Upper lobe of left lung (tissue), 4 donors: ENCODE measurements around the gene PCCA.

Experiments used
- EP300 ChIP-seq, 4 donors: sonication (generic); formaldehyde crosslinking; IDR thresholded peaks; one replicate each; pipeline ENCODE4 v1.5.1; 2017; ENCODE audit warnings: antibody characterized with exemption in 4 of 4, control low read depth in 2 of 4
- POLR2A ChIP-seq, 4 donors: fragments of 450-650 bp; IDR thresholded peaks; one replicate each; pipeline ENCODE4 v1.5.1; 2016 to 2017; ENCODE audit warnings: antibody characterized with exemption in 4 of 4, mild to moderate bottlenecking in 2 of 4
- POLR2AphosphoS5 ChIP-seq, 2 donors: sonication (generic); formaldehyde crosslinking; IDR thresholded peaks; one replicate each; pipeline ENCODE4 v1.5.1; 2017; ENCODE audit warnings: antibody characterized with exemption in 2 of 2
- TF ChIP-seq, protein P1 (sequence below), 6 experiments: fragments of 450-650 bp in 4 of 6; fragments of 200-600 bp in 2 of 6; sonication (generic) in 2 of 6; IDR thresholded peaks; one replicate each; pipeline ENCODE4 v1.5.1; 2016 to 2019; ENCODE audit warnings: antibody characterized with exemption in 6 of 6

DNA sequence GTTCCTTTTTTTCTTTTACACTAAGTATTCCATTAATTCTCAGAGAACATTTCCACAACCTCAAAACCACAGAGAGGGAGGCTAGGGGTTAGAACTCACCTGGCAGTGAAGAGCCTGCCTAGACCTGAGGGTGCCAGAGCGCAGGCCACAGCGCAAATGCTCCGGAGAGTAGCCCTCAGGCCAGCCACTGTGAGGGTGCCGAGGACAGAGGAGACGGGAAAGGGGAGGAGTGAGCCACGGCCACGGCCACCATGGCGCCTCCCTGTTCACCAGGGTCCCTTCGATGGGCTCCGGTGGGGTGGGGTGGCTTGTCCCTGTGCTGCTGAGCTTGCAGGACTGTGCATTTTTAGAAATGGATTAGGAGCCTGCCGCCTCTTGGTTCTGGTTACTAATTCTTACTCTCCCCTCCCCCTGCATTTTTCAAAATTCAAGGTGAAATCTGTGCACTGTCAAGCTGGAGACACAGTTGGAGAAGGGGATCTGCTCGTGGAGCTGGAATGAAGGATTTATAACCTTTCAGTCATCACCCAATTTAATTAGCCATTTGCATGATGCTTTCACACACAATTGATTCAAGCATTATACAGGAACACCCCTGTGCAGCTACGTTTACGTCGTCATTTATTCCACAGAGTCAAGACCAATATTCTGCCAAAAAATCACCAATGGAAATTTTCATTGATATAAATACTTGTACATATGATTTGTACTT, 440.9 kb downstream of the PCCA start:
- TF ChIP-seq, protein P1, sequence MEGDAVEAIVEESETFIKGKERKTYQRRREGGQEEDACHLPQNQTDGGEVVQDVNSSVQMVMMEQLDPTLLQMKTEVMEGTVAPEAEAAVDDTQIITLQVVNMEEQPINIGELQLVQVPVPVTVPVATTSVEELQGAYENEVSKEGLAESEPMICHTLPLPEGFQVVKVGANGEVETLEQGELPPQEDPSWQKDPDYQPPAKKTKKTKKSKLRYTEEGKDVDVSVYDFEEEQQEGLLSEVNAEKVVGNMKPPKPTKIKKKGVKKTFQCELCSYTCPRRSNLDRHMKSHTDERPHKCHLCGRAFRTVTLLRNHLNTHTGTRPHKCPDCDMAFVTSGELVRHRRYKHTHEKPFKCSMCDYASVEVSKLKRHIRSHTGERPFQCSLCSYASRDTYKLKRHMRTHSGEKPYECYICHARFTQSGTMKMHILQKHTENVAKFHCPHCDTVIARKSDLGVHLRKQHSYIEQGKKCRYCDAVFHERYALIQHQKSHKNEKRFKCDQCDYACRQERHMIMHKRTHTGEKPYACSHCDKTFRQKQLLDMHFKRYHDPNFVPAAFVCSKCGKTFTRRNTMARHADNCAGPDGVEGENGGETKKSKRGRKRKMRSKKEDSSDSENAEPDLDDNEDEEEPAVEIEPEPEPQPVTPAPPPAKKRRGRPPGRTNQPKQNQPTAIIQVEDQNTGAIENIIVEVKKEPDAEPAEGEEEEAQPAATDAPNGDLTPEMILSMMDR (IDR thresholded peaks at IDR 0.05) = no peak
- TF ChIP-seq EP300 (IDR thresholded peaks at IDR 0.05) = no peak
- no peak for TF ChIP-seq POLR2A (IDR thresholded peaks at IDR 0.05)
- no peak for TF ChIP-seq POLR2AphosphoS5 (IDR thresholded peaks at IDR 0.05)
